Adipocyte (in vitro differentiated cells): ENCODE data around the gene FAM193A.
"Not testable (repeated sequence)": the region's sequence is repeated elsewhere in the genome, so short reads cannot be mapped to it uniquely, and the experiment has no call there.

Experiments used
- DNase-seq: peaks from one replicate; pipeline ENCODE4 v3.0.0-alpha.2; 2015; ENCODE audit warnings: low read depth
- H3K27me3 ChIP-seq: replicated peaks from 2 replicates; pipeline ENCODE4 v1.7.0; 2013; ENCODE audit warnings: mild to moderate bottlenecking, low read length, moderate library complexity; ENCODE audit not compliant: control insufficient read depth, insufficient read depth
- H3K36me3 ChIP-seq: 2 replicates; pipeline ENCODE4 v1.7.0; 2013; ENCODE audit warnings: low read length, mild to moderate bottlenecking, moderate library complexity; ENCODE audit not compliant: control insufficient read depth, insufficient read depth, severe bottlenecking
- H3K4me1 ChIP-seq: 2 replicates; pipeline ENCODE4 v1.7.0; 2013; ENCODE audit warnings: mild to moderate bottlenecking, low read length, moderate library complexity; ENCODE audit not compliant: control insufficient read depth, insufficient read depth
- H3K4me3 ChIP-seq: 2 replicates; pipeline ENCODE4 v1.7.0; 2013; ENCODE audit warnings: mild to moderate bottlenecking, low read length, moderate library complexity
- H3K9ac ChIP-seq: 2 replicates; pipeline ENCODE4 v1.7.0; 2013; ENCODE audit warnings: mild to moderate bottlenecking, low read length, moderate library complexity
- H3K9me3 ChIP-seq: 2 replicates; pipeline ENCODE4 v1.7.0; 2013; ENCODE audit warnings: mild to moderate bottlenecking, low read length, moderate library complexity; ENCODE audit not compliant: control insufficient read depth

Gene FAM193A

DNA sequence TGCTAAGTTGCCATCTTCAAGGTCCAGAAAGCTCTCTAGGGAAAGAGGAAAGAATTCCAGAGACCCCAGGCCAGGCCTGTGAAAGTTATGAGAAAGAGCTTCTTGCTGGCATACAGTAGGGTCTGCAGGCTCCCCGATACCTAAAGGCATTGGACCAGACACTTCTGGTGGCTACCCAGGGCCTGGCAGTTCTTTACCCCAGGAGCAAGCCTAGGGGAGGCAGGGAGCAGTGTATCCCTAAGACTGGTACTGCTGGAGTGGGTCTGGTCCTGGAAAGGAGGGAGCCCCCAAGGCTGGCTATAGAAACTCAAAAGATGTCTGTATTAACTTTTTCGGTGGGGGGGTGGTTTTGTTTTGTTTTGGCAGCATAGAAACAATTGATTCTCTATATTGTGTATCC, 19.8 kb upstream of the FAM193A start:
- H3K9me3 ChIP-seq, result no peaks in the 10 kb centered on the region
- peaks cover 12% of the 10 kb centered on the region for H3K4me1 ChIP-seq
- H3K9ac ChIP-seq, result no peak overlapping the region
- H3K4me3 ChIP-seq, result no peak overlapping the region
- no peak for DNase-seq
- peaks cover 43% of the 10 kb centered on the region for H3K36me3 ChIP-seq
- H3K27me3 ChIP-seq, result no peaks in the 10 kb centered on the region

DNA sequence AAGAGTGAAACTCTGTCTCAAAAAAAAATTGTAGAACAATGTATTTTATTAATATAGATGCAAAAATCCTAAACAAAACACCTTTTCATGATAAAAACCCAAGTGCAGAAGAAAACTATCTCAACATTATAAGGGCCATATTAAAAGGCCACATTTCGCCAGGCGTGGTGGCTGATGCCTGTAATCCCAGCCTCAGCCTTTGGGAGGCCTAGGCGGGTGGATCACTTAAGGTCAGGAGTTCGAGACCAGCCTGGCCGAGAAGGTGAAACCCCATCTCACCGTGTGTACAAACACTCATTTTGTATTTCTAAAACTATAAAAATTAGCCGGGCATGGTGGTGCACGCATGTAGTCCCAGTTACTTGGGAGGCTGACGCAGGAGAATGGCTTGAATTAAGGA, 9.9 kb upstream of the FAM193A start:
- DNase-seq, result no peak

DNA sequence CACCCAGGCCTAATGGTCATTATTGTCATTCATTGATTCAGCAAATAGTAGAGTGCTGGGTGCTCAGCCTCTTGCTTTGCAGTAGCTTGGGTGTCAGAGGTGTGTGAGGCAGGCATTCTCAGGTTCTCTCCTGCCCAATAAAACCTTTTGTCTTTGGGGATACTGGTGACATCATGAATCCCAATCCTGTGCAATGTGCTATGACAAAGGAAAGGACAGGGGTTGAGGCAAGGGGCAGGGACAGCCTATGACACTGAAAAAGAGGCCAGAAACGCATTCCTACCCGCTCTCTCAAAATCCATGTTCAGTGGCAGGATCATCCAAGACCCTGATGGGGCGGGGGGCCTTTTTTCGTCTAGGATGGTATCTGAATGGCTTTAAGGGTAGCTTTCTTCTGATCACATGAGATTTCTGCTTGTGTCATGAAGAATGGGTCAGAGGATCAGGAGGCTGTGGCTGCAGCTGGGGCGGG, 1.5 kb upstream of the FAM193A start:
- Histone ChIP-seq H3K9ac (peak overlapping the region; percentile 93), H3K9me3 (no peaks in the 10 kb centered on the region), H3K27me3 (no peaks in the 10 kb centered on the region), H3K4me1 (peaks cover 19% of the 10 kb centered on the region), H3K36me3 (no peaks in the 10 kb centered on the region), H3K4me3 (peak overlapping the region; percentile 87)
- no peak for DNase-seq

More for the DNA sequence above, 9.9 kb upstream of the FAM193A start:
- Histone ChIP-seq H3K4me3 (no peak overlapping the region), H3K9ac (no peak overlapping the region), H3K9me3 (no peaks in the 10 kb centered on the region), H3K4me1 (no peaks in the 10 kb centered on the region), H3K27me3 (no peaks in the 10 kb centered on the region), H3K36me3 (no peaks in the 10 kb centered on the region)

GRCh38 chr4:2535376-2536192, 863 bp upstream of the FAM193A start:
- Histone ChIP-seq H3K27me3 (no peaks in the 10 kb centered on the region), H3K9me3 (no peaks in the 10 kb centered on the region), H3K4me3 (peak overlapping the region; percentile 87), H3K4me1 (peaks cover 19% of the 10 kb centered on the region), H3K36me3 (no peaks in the 10 kb centered on the region), H3K9ac (peak overlapping the region; percentile 93)
- peak; percentile 50 for DNase-seq

GRCh38 chr4:2537011-2537830, 774 bp downstream of the FAM193A start:
- Histone ChIP-seq H3K9ac (peak overlapping the region; percentile 90), H3K36me3 (no peaks in the 10 kb centered on the region), H3K4me3 (peak overlapping the region; percentile 87), H3K27me3 (no peaks in the 10 kb centered on the region), H3K4me1 (peaks cover 19% of the 10 kb centered on the region), H3K9me3 (no peaks in the 10 kb centered on the region)
- DNase-seq, result peak; percentile 76

DNA sequence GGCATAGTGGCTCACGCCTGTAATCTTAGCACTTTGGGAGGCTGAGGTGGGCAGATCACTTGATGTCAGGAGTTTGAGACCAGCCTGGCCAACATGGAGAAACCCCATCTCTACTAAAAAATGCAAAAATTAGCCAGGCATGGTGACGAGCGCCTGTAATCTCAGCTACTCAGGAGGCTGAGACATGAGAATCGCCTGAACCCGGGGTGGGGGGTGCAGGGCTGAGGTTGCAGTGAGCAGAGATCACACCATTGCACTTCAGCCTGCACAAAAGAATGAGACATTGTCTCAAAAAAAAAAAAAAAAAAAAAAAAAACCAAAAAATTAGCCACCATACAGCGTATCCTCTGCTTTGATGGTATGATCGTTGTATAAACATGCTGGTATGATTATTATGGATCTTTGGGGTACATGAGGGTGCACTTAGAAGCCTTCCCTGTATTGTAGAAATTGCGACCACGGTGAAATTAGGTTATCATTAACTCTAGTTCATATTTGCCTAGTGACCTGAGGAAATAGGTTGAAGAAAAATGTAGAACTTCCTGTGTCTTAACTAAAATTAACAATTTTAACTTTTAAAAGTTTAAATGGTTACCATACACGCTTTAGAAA, 7.2 kb downstream of the FAM193A start:
- not testable (repeated sequence) for DNase-seq, H3K27me3 ChIP-seq, H3K36me3 ChIP-seq, H3K9me3 ChIP-seq, H3K4me3 ChIP-seq, H3K9ac ChIP-seq, H3K4me1 ChIP-seq

DNA sequence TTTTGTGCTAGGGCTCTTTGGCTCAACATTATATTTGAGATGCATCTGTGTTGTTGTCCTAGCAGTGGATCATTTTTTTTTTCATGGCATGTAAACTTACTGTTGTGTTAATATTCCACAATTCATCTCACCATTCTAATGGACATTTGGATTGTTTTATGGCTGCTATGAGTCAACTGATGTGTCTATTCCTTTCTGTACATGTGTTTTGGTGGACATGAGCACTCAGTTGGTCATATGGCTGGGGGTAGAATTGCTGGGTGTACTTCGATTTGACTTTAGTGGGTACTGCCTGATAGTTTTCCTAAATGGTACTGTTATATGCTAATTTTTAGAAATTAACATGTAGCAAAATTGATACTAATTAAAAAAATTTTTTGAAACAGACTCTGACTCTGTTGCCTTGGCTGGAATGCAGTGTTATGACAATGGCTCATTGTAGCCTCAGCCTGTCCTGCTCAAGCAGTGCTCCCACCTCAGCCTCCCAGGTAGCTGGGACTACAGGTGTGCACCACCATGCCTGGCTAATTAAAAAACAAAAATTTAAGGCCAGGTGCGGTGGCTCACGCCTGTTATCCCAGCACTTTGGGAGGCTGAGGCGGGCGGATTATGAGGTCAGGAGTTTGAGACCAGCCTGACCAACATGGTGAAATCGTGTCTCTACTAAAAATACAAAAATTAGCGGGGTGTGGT, 9.0 kb downstream of the FAM193A start:
- H3K4me1 ChIP-seq, result no peaks in the 10 kb centered on the region
- H3K4me3 ChIP-seq, result no peak overlapping the region
- H3K9me3 ChIP-seq, result no peaks in the 10 kb centered on the region
- no peak for DNase-seq
- no peak overlapping the region for H3K9ac ChIP-seq
- H3K36me3 ChIP-seq, result peaks cover 3% of the 10 kb centered on the region
- H3K27me3 ChIP-seq, result no peaks in the 10 kb centered on the region

DNA sequence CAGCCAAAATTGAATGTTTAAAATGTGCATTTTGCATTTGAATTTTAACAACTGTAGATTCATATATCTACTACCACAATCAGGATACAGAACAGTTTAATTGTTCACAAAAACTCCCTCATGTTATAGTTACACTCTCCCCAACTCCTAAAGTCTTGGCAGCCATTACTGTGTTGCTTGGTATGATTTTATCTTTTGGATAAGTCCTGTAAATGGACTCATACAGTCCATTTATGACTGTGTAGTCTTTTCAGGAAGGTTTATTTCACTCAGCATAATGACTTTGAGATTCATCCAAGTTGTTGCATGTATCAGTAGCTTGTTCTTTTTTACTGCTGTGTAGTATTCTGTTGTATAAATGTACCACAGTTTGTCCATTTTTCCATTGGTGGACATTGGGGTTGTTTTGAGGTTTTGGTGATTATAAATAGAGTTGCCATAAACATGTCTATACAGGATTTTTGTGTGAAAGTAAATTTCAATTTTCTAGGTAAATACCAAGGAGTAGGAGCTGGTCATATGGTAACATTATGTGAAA, 9.9 kb downstream of the FAM193A start:
- no peaks in the 10 kb centered on the region for H3K9me3 ChIP-seq
- no peak overlapping the region for H3K9ac ChIP-seq
- no peaks in the 10 kb centered on the region for H3K4me1 ChIP-seq
- H3K27me3 ChIP-seq, result no peaks in the 10 kb centered on the region
- DNase-seq, result no peak
- H3K36me3 ChIP-seq, result peaks cover 3% of the 10 kb centered on the region
- no peak overlapping the region for H3K4me3 ChIP-seq

DNA sequence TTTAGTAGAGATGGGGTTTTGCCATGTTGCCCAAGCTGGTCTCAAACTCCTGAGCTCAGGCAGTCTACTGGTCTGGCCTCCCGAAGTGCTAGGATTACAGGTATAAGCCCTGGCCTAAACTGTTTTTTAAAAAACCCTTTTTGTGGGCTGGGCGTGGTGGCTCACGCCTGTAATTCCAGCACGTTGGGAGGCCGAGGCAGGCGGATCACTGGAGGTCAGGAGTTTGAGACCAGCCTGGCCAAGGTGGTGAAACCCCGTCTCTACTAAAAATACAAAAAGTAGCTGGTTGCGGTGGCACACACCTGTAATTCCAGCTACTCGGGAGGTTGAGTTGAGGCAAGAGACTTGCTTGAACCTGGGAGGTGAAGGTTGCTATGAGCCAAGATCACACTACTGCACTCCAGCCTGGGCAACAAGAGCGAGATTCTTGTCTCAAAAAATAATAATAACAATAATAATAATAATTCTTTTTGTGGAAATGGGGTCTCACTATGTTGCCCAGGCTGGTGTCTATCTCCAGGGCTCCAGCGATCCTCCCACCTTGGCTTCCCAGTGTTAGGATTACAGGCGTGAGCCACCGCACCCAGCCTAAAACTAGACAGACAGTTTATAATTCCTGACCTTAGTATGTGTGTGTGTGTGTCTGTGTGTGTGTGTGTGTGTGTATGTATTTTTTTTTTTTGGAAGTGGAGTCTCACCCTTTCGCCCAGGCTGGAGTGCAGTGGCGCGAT, 10.7 kb downstream of the FAM193A start:
- not testable (repeated sequence) for H3K9ac ChIP-seq, H3K27me3 ChIP-seq, H3K9me3 ChIP-seq, H3K36me3 ChIP-seq, H3K4me1 ChIP-seq, H3K4me3 ChIP-seq, DNase-seq

- H3K27me3 ChIP-seq, result no peaks in the 10 kb centered on the region
- no peak overlapping the region for H3K9ac ChIP-seq
- DNase-seq, result no peak
- no peaks in the 10 kb centered on the region for H3K9me3 ChIP-seq
- H3K4me1 ChIP-seq, result no peaks in the 10 kb centered on the region
- no peak overlapping the region for H3K4me3 ChIP-seq
- H3K36me3 ChIP-seq, result no peaks in the 10 kb centered on the region
These were observed 14.7 kb downstream of the FAM193A start for GRCh38 chr4:2551118-2551517.
